ENCODE data around the gene BCKDK. TPM values are rescaled to one million over a fixed set of nuclear protein-coding genes. Genes with fewer than 3 reads are reported as not detected.
A peak's percentile ranks its signal among the peaks of the same experiment; 100 is the strongest.

Gene BCKDK
- total and polyA plus RNA-seq, 2 of the 13 experiments (the other 11 are each of a cell fraction or from before 2014, with no cell fraction given): 24.9 to 42.6 TPM

- peaks cover 56% of the 10 kb centered on the region for H3K4me1 ChIP-seq (ENCODE audit: insufficient read depth, low read length)
- 93% methylated on average over 12 of the region's 12 CpGs for WGBS (ENCODE audit: low lambda C conversion rate)
- TF ChIP-seq THAP9 (CRISPR knock-in tag; IDR thresholded peaks at IDR 0.05; ENCODE audit: borderline replicate concordance) (peak; percentile 13; the same call in 1 of the 2 replicates), NRL (CRISPR knock-in tag; IDR thresholded peaks at IDR 0.05; ENCODE audit: borderline replicate concordance) (peak; percentile 44; the same call in 1 of the 2 replicates), CHCHD3 (CRISPR knock-in tag; IDR thresholded peaks at IDR 0.05) (no peak), ZBTB40 (IDR thresholded peaks at IDR 0.05) (no peak), ZBTB40 (CRISPR knock-in tag; IDR thresholded peaks at IDR 0.05) (0 out of 2 replicates have a peak, but pooled peaks have one; percentile 23), ZNF574 (CRISPR knock-in tag; IDR thresholded peaks at IDR 0.05) (0 out of 2 replicates have a peak, but pooled peaks have one; percentile 14)
These were observed 1.4 kb downstream of the BCKDK start for GRCh38 chr16:31109622-31110021.

More at GRCh38 chr16:31109622-31110021, 1.4 kb downstream of the BCKDK start:
- ChIA-PET CTCF (ENCODE audit: low intra/inter-chr PET ratio, low total read pairs) (no interaction called here), POLR2A (interaction anchor here (3.7 kb wide), 1 partner anchor 8 kb away, joined by 17 read pairs; the partner anchor contains the start of gene KAT8)
- intact Hi-C loops (cut with micrococcal nuclease; ENCODE audit: unreplicated experiment): loop anchor here (5.0 kb wide), 1 partner anchor 48 kb away; no protein-coding TSS in a partner anchor
- peak overlapping the region in 2 of 3 experiments; percentile 94 to 100; a peak in 1 of 6 replicates for H3K4me3 ChIP-seq (replicated peaks in 1 of 3; ENCODE audit: insufficient read depth in 1 of 3, low read depth in 2 of 3, low read length in 3 of 3)
- no peaks in the 10 kb centered on the region for H4K20me1 ChIP-seq (ENCODE audit: insufficient read depth, low read length)
- in situ Hi-C loops (cut with HindIII; ENCODE audit: extremely low pct_ligation_motif_present, low pct_unique_long_range_greater_than_20kb): no loop called here
- H3K27ac ChIP-seq (ENCODE audit: extremely low read length, insufficient read depth, low read length): no peak overlapping the region
- H3K9me3 ChIP-seq (ENCODE audit: low read length): no peaks in the 10 kb centered on the region
- FAIRE-seq (no peak), ATAC-seq (no peak), DNase-seq (ENCODE audit: low spot score) (no peak)
- peaks cover 20 to 35% of the 10 kb centered on the region in 2 experiments for H3K36me3 ChIP-seq (replicated peaks in 1 of 2; ENCODE audit: control insufficient read depth in 1 of 2, insufficient read depth in 2 of 2, low read length in 2 of 2)
- peaks cover 12% of the 10 kb centered on the region for H3K79me2 ChIP-seq (ENCODE audit: insufficient read depth, low read length)
- no peaks in the 10 kb centered on the region for H3K27me3 ChIP-seq (ENCODE audit: control insufficient read depth in 1 of 2, insufficient read depth in 2 of 2, low read length in 2 of 2)
- peak overlapping the region; percentile 90; the same call in 1 of the 2 replicates for H3K9ac ChIP-seq (ENCODE audit: insufficient read depth, low read depth, low read length)
- no TSS peak for BruUV-seq (replicated peaks)
- H2AFZ ChIP-seq (ENCODE audit: low read length): no peak overlapping the region
- 0 out of 2 replicates have a peak overlapping the region, but pooled peaks have one; percentile 94 for H3K4me2 ChIP-seq (ENCODE audit: low read depth, low read length)
